Calu3 (cell line): Measurements from ENCODE around the gene CSKMT. TPM values are rescaled to one million over a fixed set of nuclear protein-coding genes. Genes with fewer than 3 reads are reported as not detected.
"Not testable (repeated sequence)": the region's sequence is repeated elsewhere in the genome, so short reads cannot be mapped to it uniquely, and the experiment has no call there.

Experiments used
- BruUV-seq: library from RNA; stranded (reverse); fragments of 400-500 nt; replicated peaks from 2 replicates; lab custom pipeline; 2021; lab: Mats Ljungman, UMichigan
- CTCF ChIA-PET: fragments of 300-600 bp; sonication (Branson Sonifier 250); formaldehyde crosslinking; loops from one replicate; lab custom pipeline; 2022; ENCODE audit warnings: antibody characterized with exemption; lab: Charles Lee
- DNase-seq: peaks from one replicate; pipeline ENCODE4 v3.0.0; 2022
- H3K27ac Mint-ChIP-seq: one replicate; pipeline ENCODE4 v1.8.0; 2022; ENCODE audit warnings: mixed read lengths; ENCODE audit not compliant: unreplicated experiment
- H3K27me3 Mint-ChIP-seq: one replicate; pipeline ENCODE4 v1.8.0; 2022; ENCODE audit warnings: mixed read lengths; ENCODE audit not compliant: unreplicated experiment
- H3K36me3 Mint-ChIP-seq: one replicate; pipeline ENCODE4 v1.8.0; 2022; ENCODE audit warnings: mild to moderate bottlenecking, moderate library complexity, mixed read lengths; ENCODE audit not compliant: insufficient read depth, unreplicated experiment
- H3K4me1 Mint-ChIP-seq: one replicate; pipeline ENCODE4 v1.8.0; 2022; ENCODE audit warnings: mild to moderate bottlenecking, low read depth, mixed read lengths; ENCODE audit not compliant: unreplicated experiment
- H3K4me3 Mint-ChIP-seq: one replicate; pipeline ENCODE4 v1.8.0; 2022; ENCODE audit warnings: mild to moderate bottlenecking, low read depth, moderate library complexity, mixed read lengths; ENCODE audit not compliant: unreplicated experiment
- H3K9me3 Mint-ChIP-seq: one replicate; pipeline ENCODE4 v1.8.0; 2022; ENCODE audit warnings: low read depth, mixed read lengths; ENCODE audit not compliant: unreplicated experiment
- CTCF ChIP-seq: fragments of 200-600 bp; IDR thresholded peaks from one replicate; pipeline ENCODE4 v1.8.0; 2022; ENCODE audit warnings: antibody characterized with exemption; ENCODE audit not compliant: unreplicated experiment
- intact Hi-C: fragments of 100-400 bp; cut with micrococcal nuclease; formaldehyde crosslinking; loops from one replicate; pipeline ENCODE4 v1.10.0; 2022; ENCODE audit not compliant: unreplicated experiment
- total RNA-seq: library from RNA; stranded (reverse); gene quantifications from 2 replicates; pipeline ENCODE4 v1.2.3, GENCODE V29; 2022

CSKMT gene
- total RNA-seq, 1 experiment from 2014 or later: 17.7 TPM

GRCh38 chr11:62647609-62648005 is 17.5 kb upstream of the CSKMT start:
- Mint-ChIP-seq H3K4me3 (no peak overlapping the region), H3K36me3 (peaks cover 48% of the 10 kb centered on the region), H3K27ac (no peak overlapping the region), H3K27me3 (no peaks in the 10 kb centered on the region), H3K4me1 (peaks cover 6% of the 10 kb centered on the region), H3K9me3 (no peaks in the 10 kb centered on the region)
- intact Hi-C loops: no loop called here
- BruUV-seq: no TSS peak
- DNase-seq: no peak
- CTCF ChIA-PET: no interaction called here
- TF ChIP-seq CTCF: no peak

- DNase-seq: no peak
- Mint-ChIP-seq H3K4me1 (peaks cover 10% of the 10 kb centered on the region), H3K9me3 (no peaks in the 10 kb centered on the region), H3K36me3 (peaks cover 55% of the 10 kb centered on the region), H3K4me3 (no peak overlapping the region), H3K27me3 (no peaks in the 10 kb centered on the region), H3K27ac (no peak overlapping the region)
- intact Hi-C loops: no loop called here
- CTCF ChIA-PET: no interaction called here
- no peak for TF ChIP-seq CTCF
- no TSS peak for BruUV-seq
These were observed 16.7 kb upstream of the CSKMT start for GRCh38 chr11:62648185-62648966.

- intact Hi-C loops: no loop called here
- no peak overlapping the region for H3K27ac Mint-ChIP-seq
- TF ChIP-seq CTCF: no peak
- DNase-seq: no peak
- BruUV-seq: no TSS peak
- CTCF ChIA-PET: interaction anchor here (0.6 kb wide), 1 partner anchor 71 kb away, joined by 3 read pairs; no protein-coding TSS in a partner anchor
- H3K4me3 Mint-ChIP-seq: no peak overlapping the region
- H3K4me1 Mint-ChIP-seq: peaks cover 16% of the 10 kb centered on the region
- H3K9me3 Mint-ChIP-seq: no peaks in the 10 kb centered on the region
- no peaks in the 10 kb centered on the region for H3K27me3 Mint-ChIP-seq
- H3K36me3 Mint-ChIP-seq: peaks cover 59% of the 10 kb centered on the region
These were observed 16.1 kb upstream of the CSKMT start for GRCh38 chr11:62648967-62649364.

GRCh38 chr11:62649486-62649885 is 15.6 kb upstream of the CSKMT start:
- CTCF ChIA-PET: interaction anchor here (0.6 kb wide), 1 partner anchor 71 kb away, joined by 3 read pairs; no protein-coding TSS in a partner anchor
- no TSS peak for BruUV-seq
- peaks cover 16% of the 10 kb centered on the region for H3K4me1 Mint-ChIP-seq
- no peaks in the 10 kb centered on the region for H3K27me3 Mint-ChIP-seq
- no peak overlapping the region for H3K27ac Mint-ChIP-seq
- no peak overlapping the region for H3K4me3 Mint-ChIP-seq
- peaks cover 54% of the 10 kb centered on the region for H3K36me3 Mint-ChIP-seq
- DNase-seq: no peak
- H3K9me3 Mint-ChIP-seq: no peaks in the 10 kb centered on the region
- no peak for TF ChIP-seq CTCF
- intact Hi-C loops: no loop called here

GRCh38 chr11:62650283-62650682 is 14.8 kb upstream of the CSKMT start:
- Mint-ChIP-seq H3K36me3 (peaks cover 48% of the 10 kb centered on the region), H3K4me1 (peaks cover 16% of the 10 kb centered on the region)
- BruUV-seq, H3K27me3 Mint-ChIP-seq, H3K9me3 Mint-ChIP-seq, CTCF ChIA-PET, H3K27ac Mint-ChIP-seq, intact Hi-C loops, H3K4me3 Mint-ChIP-seq, DNase-seq: not testable (repeated sequence)
